H1 (cell line): ENCODE measurements around the gene SPAG4. TPM values are rescaled to one million over a fixed set of nuclear protein-coding genes. Genes with fewer than 3 reads are reported as not detected.

Experiments used
- CTCF ChIA-PET: fragments of 300-600 bp; sonication (Branson Sonifier 250); formaldehyde crosslinking; loops from one replicate; lab custom pipeline; 2021; ENCODE audit not compliant: partially characterized antibody; lab: Charles Lee
- POLR2A ChIA-PET: fragments of 300-600 bp; sonication (Branson Sonifier 250); formaldehyde crosslinking; loops from one replicate; lab custom pipeline; 2021; ENCODE audit warnings: inconsistent platforms; ENCODE audit not compliant: partially characterized antibody; lab: Charles Lee
- DNase-seq, 2 experiments: peaks; one replicate each; pipeline versions ENCODE4 v3.0.0 to v3.0.0-alpha.2; 2010 to 2022; ENCODE audit warnings: low spot score in 2 of 2, low read depth in 1 of 2, mixed read lengths in 1 of 2
- FAIRE-seq: peaks from 2 replicates; lab custom pipeline; 2011; peaks lifted over from hg19 to GRCh38; lab: Jason Lieb, UNC
- H2AFZ ChIP-seq: 2 replicates; pipeline ENCODE4 v1.8.1; 2012; ENCODE audit warnings: low read length, inconsistent platforms
- H2AK5ac ChIP-seq: 2 replicates; pipeline ENCODE4 v1.6.1; 2013; ENCODE audit warnings: low read depth, low read length
- H2BK120ac ChIP-seq: replicated peaks from 2 replicates; pipeline ENCODE3; 2013; ENCODE audit warnings: low read depth, low read length, inconsistent platforms
- H2BK12ac ChIP-seq: 2 replicates; pipeline ENCODE4 v1.6.1; 2013; ENCODE audit warnings: low read depth, low read length
- H2BK15ac ChIP-seq: 2 replicates; pipeline ENCODE4 v1.6.1; 2013; ENCODE audit warnings: low read length
- H2BK20ac ChIP-seq: 2 replicates; pipeline ENCODE4 v1.6.1; 2013; ENCODE audit warnings: low read length
- H2BK5ac ChIP-seq: 2 replicates; pipeline ENCODE4 v1.6.1; 2013; ENCODE audit warnings: low read depth, low read length
- H3K14ac ChIP-seq: 2 replicates; pipeline ENCODE4 v1.6.1; 2013; ENCODE audit warnings: inconsistent platforms; ENCODE audit not compliant: insufficient read length
- H3K18ac ChIP-seq: 2 replicates; pipeline ENCODE4 v1.6.1; 2013; ENCODE audit warnings: low read length; ENCODE audit errors: extremely low read depth
- H3K23ac ChIP-seq: 2 replicates; pipeline ENCODE4 v1.6.1; 2013; ENCODE audit warnings: inconsistent platforms; ENCODE audit not compliant: insufficient read length
- H3K23me2 ChIP-seq: 2 replicates; pipeline ENCODE4 v1.6.1; 2013; ENCODE audit warnings: low read depth, low read length
- H3K27ac ChIP-seq: 2 replicates; pipeline ENCODE4 v1.6.1; 2011; ENCODE audit warnings: low read depth, low read length, inconsistent platforms
- H3K27me3 ChIP-seq, 4 experiments: replicated peaks in 1 of 4; 1 replicate in 1 of 4; 2 replicates in 3 of 4; pipeline versions ENCODE4 v1.6.1 to v1.8.1; 2011 to 2013; ENCODE audit warnings: low read length in 3 of 4, mild to moderate bottlenecking in 3 of 4, inconsistent platforms in 2 of 4, mixed read lengths in 2 of 4, moderate library complexity in 1 of 4; ENCODE audit not compliant: control insufficient read depth in 3 of 4, insufficient read depth in 3 of 4; ENCODE audit errors: extremely low read depth in 1 of 4
- H3K36me3 ChIP-seq, 4 experiments: 2 replicates each; pipeline versions ENCODE4 v1.6.1 to v1.8.1; 2011 to 2013; ENCODE audit warnings: mild to moderate bottlenecking in 4 of 4, low read length in 3 of 4, moderate library complexity in 2 of 4, control low read depth in 1 of 4, inconsistent platforms in 1 of 4; ENCODE audit not compliant: insufficient read depth in 4 of 4, control insufficient read depth in 2 of 4
- H3K4ac ChIP-seq: replicated peaks from 2 replicates; pipeline ENCODE3; 2013; ENCODE audit warnings: low read length, low read depth, mixed read lengths, inconsistent platforms; ENCODE audit not compliant: insufficient read length
- H3K4me1 ChIP-seq, 4 experiments: replicated peaks in 1 of 4; 1 replicate in 1 of 4; 2 replicates in 3 of 4; pipeline versions ENCODE4 v1.6.1 to v1.8.1; 2011 to 2013; ENCODE audit warnings: low read length in 3 of 4, inconsistent platforms in 2 of 4, mixed read lengths in 1 of 4; ENCODE audit not compliant: insufficient read depth in 4 of 4, control insufficient read depth in 3 of 4
- H3K4me2 ChIP-seq, 2 experiments: 2 replicates each; pipeline versions ENCODE4 v1.6.1 to v1.8.1; 2011 to 2013; ENCODE audit warnings: low read depth in 2 of 2, low read length in 2 of 2, control low read depth in 1 of 2, inconsistent platforms in 1 of 2, mild to moderate bottlenecking in 1 of 2; ENCODE audit not compliant: insufficient read depth in 1 of 2
- H3K4me3 ChIP-seq, 4 experiments: fragments of 200-600, 300-600 bp in 1 of 4; sonication (generic), shearing (Covaris generic), sonication (Bioruptor Twin) in 1 of 4; 2 replicates each; pipeline versions ENCODE4 v1.5.1 to v1.8.1; 2011 to 2016; ENCODE audit warnings: low read length in 4 of 4, low read depth in 3 of 4, control low read depth in 2 of 4, inconsistent platforms in 2 of 4, mild to moderate bottlenecking in 2 of 4, mixed read lengths in 1 of 4, moderate library complexity in 1 of 4; ENCODE audit not compliant: insufficient read depth in 2 of 4; ENCODE audit errors: extremely low read depth in 1 of 4
- H3K56ac ChIP-seq: replicated peaks from 2 replicates; pipeline ENCODE3; 2013; ENCODE audit warnings: low read depth, mild to moderate bottlenecking, mixed read lengths, low read length, inconsistent platforms; ENCODE audit not compliant: insufficient read length
- H3K79me1 ChIP-seq: 2 replicates; pipeline ENCODE4 v1.6.1; 2013; ENCODE audit warnings: low read depth, low read length, control low read depth
- H3K79me2 ChIP-seq, 2 experiments: 2 replicates each; pipeline versions ENCODE4 v1.6.1 to v1.8.1; 2012 to 2013; ENCODE audit warnings: low read length in 2 of 2, mild to moderate bottlenecking in 2 of 2, inconsistent platforms in 1 of 2; ENCODE audit not compliant: insufficient read depth in 2 of 2, control insufficient read depth in 1 of 2
- H3K9ac ChIP-seq, 4 experiments: replicated peaks in 1 of 4; 1 replicate in 1 of 4; 2 replicates in 3 of 4; pipeline versions ENCODE4 v1.6.1 to v1.8.1; 2011 to 2013; ENCODE audit warnings: low read depth in 3 of 4, low read length in 3 of 4, control low read depth in 2 of 4, mild to moderate bottlenecking in 2 of 4, moderate library complexity in 2 of 4, inconsistent platforms in 1 of 4; ENCODE audit errors: extremely low read depth in 1 of 4
- H3K9me3 ChIP-seq, 2 experiments: 2 replicates each; pipeline versions ENCODE4 v1.6.1 to v1.8.1; 2012 to 2013; ENCODE audit warnings: mild to moderate bottlenecking in 2 of 2, moderate library complexity in 2 of 2, control low read depth in 1 of 2, inconsistent platforms in 1 of 2, low read depth in 1 of 2, low read length in 1 of 2, mixed read lengths in 1 of 2; ENCODE audit not compliant: insufficient read depth in 2 of 2
- H4K20me1 ChIP-seq, 2 experiments: replicated peaks in 1 of 2; 2 replicates each; pipeline versions ENCODE3 to v1.8.1; 2011 to 2013; ENCODE audit warnings: inconsistent platforms in 2 of 2, low read length in 2 of 2, mild to moderate bottlenecking in 1 of 2; ENCODE audit not compliant: insufficient read depth in 2 of 2, control insufficient read depth in 1 of 2
- H4K5ac ChIP-seq: 2 replicates; pipeline ENCODE4 v1.6.1; 2013; ENCODE audit warnings: low read length, low read depth, mixed read lengths, inconsistent platforms; ENCODE audit not compliant: insufficient read length
- H4K8ac ChIP-seq: 2 replicates; pipeline ENCODE4 v1.8.0; 2013; ENCODE audit warnings: mild to moderate bottlenecking, moderate library complexity, low read length, inconsistent platforms; ENCODE audit not compliant: insufficient read depth; ENCODE audit errors: extremely low read depth
- H4K91ac ChIP-seq: replicated peaks from 2 replicates; pipeline ENCODE3; 2013; ENCODE audit warnings: low read length, mixed read lengths, inconsistent platforms; ENCODE audit not compliant: insufficient read length
- ATF3 ChIP-seq: IDR thresholded peaks from 2 replicates; pipeline ENCODE4 v1.6.1; 2011; ENCODE audit warnings: low read depth, mild to moderate bottlenecking, low read length; ENCODE audit not compliant: insufficient read depth
- EGR1 ChIP-seq: IDR thresholded peaks from 2 replicates; pipeline ENCODE4 v1.6.1; 2011; ENCODE audit warnings: low read depth, low read length, borderline replicate concordance
- FOSL1 ChIP-seq: IDR thresholded peaks from 2 replicates; pipeline ENCODE4 v1.6.1; 2011; ENCODE audit warnings: mild to moderate bottlenecking, low read depth, low read length, moderate library complexity; ENCODE audit not compliant: insufficient read depth
- GTF2F1 ChIP-seq: IDR thresholded peaks from 2 replicates; pipeline ENCODE4 v1.6.1; 2012; ENCODE audit warnings: low read depth, low read length, improper control_type of control experiment, borderline replicate concordance
- HDAC6 ChIP-seq: IDR thresholded peaks from one replicate; pipeline ENCODE4 v1.7.1; 2012; ENCODE audit warnings: low read depth, mild to moderate bottlenecking, inconsistent platforms, low read length, moderate library complexity
- NANOG ChIP-seq: IDR thresholded peaks from 2 replicates; pipeline ENCODE4 v1.6.1; 2011; ENCODE audit warnings: low read length, low read depth, mild to moderate bottlenecking, inconsistent platforms; ENCODE audit not compliant: insufficient read depth, poor library complexity, severe bottlenecking
- PHF8 ChIP-seq: fragments of 200-600 bp; sonication (generic); conservative IDR thresholded peaks from 2 replicates; pipeline ENCODE4 v1.7.1; 2012; ENCODE audit warnings: low read depth, mild to moderate bottlenecking, inconsistent platforms, low read length, moderate library complexity
- RFX5 ChIP-seq: IDR thresholded peaks from 2 replicates; pipeline ENCODE4 v1.6.1; 2011; ENCODE audit warnings: low read depth, low read length, improper control_type of control experiment, borderline replicate concordance
- RNF2 ChIP-seq: fragments of 200-900, 300-1000 bp; sonication (generic); IDR thresholded peaks from 2 replicates; pipeline ENCODE4 v1.7.1; 2016; ENCODE audit warnings: borderline replicate concordance, low read depth, mild to moderate bottlenecking, antibody characterized with exemption, low read length; ENCODE audit not compliant: poor library complexity, severe bottlenecking; ENCODE audit errors: missing control alignments
- SIX5 ChIP-seq: IDR thresholded peaks from 2 replicates; pipeline ENCODE4 v1.6.1; 2011; ENCODE audit warnings: mild to moderate bottlenecking, low read depth, low read length
- SP4 ChIP-seq: IDR thresholded peaks from 2 replicates; pipeline ENCODE4 v1.6.1; 2012; ENCODE audit warnings: low read length, inconsistent platforms
- SRF ChIP-seq: IDR thresholded peaks from 2 replicates; pipeline ENCODE4 v1.6.1; 2011; ENCODE audit warnings: mild to moderate bottlenecking, low read depth, low read length, moderate library complexity
- TCF12 ChIP-seq: IDR thresholded peaks from 2 replicates; pipeline ENCODE4 v1.6.1; 2011; ENCODE audit warnings: low read depth, mild to moderate bottlenecking, low read length
- YY1 ChIP-seq: IDR thresholded peaks from 2 replicates; pipeline ENCODE4 v1.6.1; 2011; ENCODE audit warnings: low read depth, mild to moderate bottlenecking, low read length
- WGBS, 2 experiments: shearing (Covaris generic) in 1 of 2; methylation state at CpG; one replicate each; pipeline versions ENCODE4 v1.1.6 to v1.1.7; 2013 to 2015; ENCODE audit warnings: low lambda C conversion rate in 2 of 2, mixed read lengths in 2 of 2, inconsistent platforms in 1 of 2, low coverage in 1 of 2, missing lambda C conversion rate in 1 of 2; ENCODE audit not compliant: insufficient replicate concordance in 2 of 2, insufficient coverage in 1 of 2, insufficient read length in 1 of 2; ENCODE audit errors: extremely low coverage in 1 of 2, missing lambda C conversion rate in 1 of 2; 5-methylcytosine and 5-hydroxymethylcytosine counted together
- polyA plus RNA-seq, 7 experiments: library from polyadenylated mRNA; depleted of rRNA in 3 of 7; stranded (reverse) in 5 of 7; unstranded in 2 of 7; fragments of >200 nt in 5 of 7; fragments of 200-250 nt in 2 of 7; gene quantifications; 1 replicate in 5 of 7; 2 replicates in 1 of 7; 4 replicates in 1 of 7; pipeline versions ENCODE4 v1.2.1 to v1.2.3, GENCODE V29; 2011 to 2013; ENCODE audit warnings: missing spikeins in 2 of 7, mixed read lengths in 2 of 7
- total RNA-seq: library from RNA; stranded (reverse); fragmentation: NEBNext Ultra II Directional; extraction: Animal tissue kit (Norgen Biotek cat#: 25700); gene quantifications from 2 replicates; pipeline ENCODE4 v1.2.1, GENCODE V29; 2021

The SPAG4 gene
- total and polyA plus RNA-seq, 2 of the 8 experiments (the other 6 are each of a cell fraction or from before 2014, with no cell fraction given): 2.4 to 6.0 TPM

- no peak overlapping the region for H3K18ac ChIP-seq
- H4K20me1 ChIP-seq: no peaks in the 10 kb centered on the region
- H3K9me3 ChIP-seq: no peaks in the 10 kb centered on the region
- H2BK5ac ChIP-seq: no peak overlapping the region
- H3K36me3 ChIP-seq: no peaks in the 10 kb centered on the region
- no peak overlapping the region for H4K5ac ChIP-seq
- H2AK5ac ChIP-seq: no peak overlapping the region
- CTCF ChIA-PET: interaction anchor here (0.5 to 10.1 kb wide), 7 partner anchors 8 to 343 kb away, joined by 3 to 121 read pairs (median 3); partner anchors contain the start of gene SCAND1
- no peak overlapping the region for H2BK15ac ChIP-seq
- H3K9ac ChIP-seq: no peak overlapping the region
- H3K4me2 ChIP-seq: no peak overlapping the region
- no peak for FAIRE-seq
- H3K4ac ChIP-seq: no peak overlapping the region
- H3K23me2 ChIP-seq: peaks cover 3% of the 10 kb centered on the region; the same call in 1 of the 2 replicates
- H4K91ac ChIP-seq: no peak overlapping the region
- no peaks in the 10 kb centered on the region; a peak in 2 of 7 replicates for H3K4me1 ChIP-seq
- POLR2A ChIA-PET: interaction anchor here (1.0 kb wide), 1 partner anchor 161 kb away, joined by 3 read pairs; the partner anchor contains the start of gene PHF20
- DNase-seq: no peak
- H2BK12ac ChIP-seq: no peak overlapping the region
- H3K27ac ChIP-seq: no peak overlapping the region
- H2BK120ac ChIP-seq: no peak overlapping the region
- no peak overlapping the region for H3K56ac ChIP-seq
- no peak overlapping the region for H2BK20ac ChIP-seq
- H3K14ac ChIP-seq: no peak overlapping the region
- peaks cover 0 to 4% (median 0%) of the 10 kb centered on the region in 4 experiments; a peak in 2 of 7 replicates for H3K27me3 ChIP-seq
- no peaks in the 10 kb centered on the region for H3K79me1 ChIP-seq
- H3K4me3 ChIP-seq: no peak overlapping the region
- no peaks in the 10 kb centered on the region for H3K79me2 ChIP-seq
- no peak overlapping the region for H4K8ac ChIP-seq
- no peak overlapping the region for H2AFZ ChIP-seq
- H3K23ac ChIP-seq: no peak overlapping the region
- WGBS, 2 experiments: 87% methylated on average over 2 of the region's 2 CpGs; no CpG with 5 or more reads in 1 of the 2 experiments
- TF ChIP-seq RNF2 (no peak), RFX5 (no peak), EGR1 (no peak), GTF2F1 (no peak), HDAC6 (no peak), TCF12 (no peak), SIX5 (no peak), SP4 (no peak), PHF8 (no peak), YY1 (no peak), SRF (no peak), ATF3 (no peak), NANOG (no peak), FOSL1 (no peak)
These were observed 4.1 kb upstream of the SPAG4 start for GRCh38 chr20:35611482-35611881.
